Muscle of leg (tissue), 11 donors: ENCODE measurements around the gene ARHGAP23. TPM values are rescaled to one million over a fixed set of nuclear protein-coding genes. Genes with fewer than 3 reads are reported as not detected.

Source experiments
- DNase-seq: peaks from one replicate; pipeline ENCODE4 v3.0.0; 2013
- H3K27ac ChIP-seq: one replicate; pipeline ENCODE4 v1.5.1; 2013; ENCODE audit warnings: mild to moderate bottlenecking, low read length, control low read depth
- H3K27me3 ChIP-seq: one replicate; pipeline ENCODE4 v1.6.1; 2013; ENCODE audit warnings: low read length; ENCODE audit not compliant: control insufficient read depth, insufficient read depth
- H3K36me3 ChIP-seq: one replicate; pipeline ENCODE4 v1.6.1; 2013; ENCODE audit warnings: low read length; ENCODE audit not compliant: control insufficient read depth, insufficient read depth
- H3K4me1 ChIP-seq: one replicate; pipeline ENCODE4 v1.6.1; 2013; ENCODE audit warnings: low read length; ENCODE audit not compliant: control insufficient read depth, insufficient read depth
- H3K4me3 ChIP-seq: one replicate; pipeline ENCODE4 v1.5.1; 2013; ENCODE audit warnings: low read length, control low read depth
- H3K9me3 ChIP-seq: replicated peaks from 2 replicates; pipeline ENCODE4 v1.6.1; 2013; ENCODE audit warnings: low read depth, low read length; ENCODE audit not compliant: control insufficient read depth
- WGBS: methylation state at CpG from one replicate; pipeline ENCODE4 v1.1.5; 2013; ENCODE audit warnings: missing lambda C conversion rate; ENCODE audit not compliant: insufficient coverage; 5-methylcytosine and 5-hydroxymethylcytosine counted together
- polyA plus RNA-seq, 8 donors: library from polyadenylated mRNA; unstranded; fragments of 120-200 nt; gene quantifications; one replicate each; pipeline versions ENCODE4 v1.2.1 to v1.2.3, GENCODE V29; 2013; ENCODE audit warnings: inconsistent platforms in 1 of 8, low replicate concordance in 1 of 8; ENCODE audit not compliant: insufficient read length in 8 of 8, insufficient read depth in 1 of 8
- total RNA-seq: library from RNA; stranded (reverse); fragments of 120-200 nt; gene quantifications from one replicate; pipeline ENCODE4 v1.2.4, GENCODE V29; 2013

The ARHGAP23 gene
- total and polyA plus RNA-seq, 9 donors = 17.1 to 44.2 (median 35.8) TPM

DNA sequence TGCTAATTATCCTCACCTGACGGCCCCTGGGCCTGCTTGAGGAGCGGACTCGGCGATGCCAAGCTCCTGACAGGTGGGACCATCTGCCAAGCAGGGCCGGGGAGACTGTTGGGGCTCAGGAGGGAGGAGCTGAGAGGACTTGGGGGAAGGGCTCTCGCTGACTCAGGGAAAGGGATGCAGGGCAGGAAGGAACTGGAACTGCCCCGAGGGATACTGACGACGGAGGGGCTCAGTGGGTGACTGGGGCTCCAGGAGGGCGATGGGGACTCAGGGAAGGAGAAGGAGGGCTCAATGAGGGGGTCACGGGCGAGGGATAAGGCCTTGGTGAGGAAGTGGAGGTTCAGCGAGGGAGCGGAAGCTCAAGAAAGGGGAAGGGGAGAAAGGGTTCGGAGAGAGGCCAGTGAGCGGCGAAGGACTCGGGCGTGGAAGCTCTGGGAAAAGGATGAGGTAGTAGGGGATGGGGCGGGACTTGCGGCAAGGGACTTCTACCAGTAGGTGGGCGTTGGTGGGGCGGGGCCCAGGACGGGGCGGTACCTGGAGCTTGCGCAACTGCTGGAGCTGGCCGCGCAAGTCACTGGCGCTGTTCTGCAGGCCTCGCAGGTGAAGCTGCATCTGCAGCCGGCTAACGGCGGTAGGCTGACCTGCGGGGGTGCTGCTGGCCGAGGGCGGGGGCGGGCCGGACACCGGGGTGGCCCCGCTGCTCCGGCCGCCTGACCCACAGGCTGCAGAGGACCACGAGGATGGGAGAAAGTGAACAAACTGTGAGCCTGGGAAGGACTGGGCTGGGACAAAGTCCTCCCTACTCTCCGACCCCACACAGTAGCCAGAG, 131.0 kb downstream of the ARHGAP23 start:
- 4% methylated on average over 34 of the region's 44 CpGs for WGBS
- peaks cover 21% of the 10 kb centered on the region for H3K4me1 ChIP-seq
- H3K9me3 ChIP-seq = no peaks in the 10 kb centered on the region
- no peak overlapping the region for H3K27ac ChIP-seq
- no peak overlapping the region for H3K4me3 ChIP-seq
- peaks cover 72% of the 10 kb centered on the region for H3K27me3 ChIP-seq
- DNase-seq = peak; percentile 67
- no peaks in the 10 kb centered on the region for H3K36me3 ChIP-seq

DNA sequence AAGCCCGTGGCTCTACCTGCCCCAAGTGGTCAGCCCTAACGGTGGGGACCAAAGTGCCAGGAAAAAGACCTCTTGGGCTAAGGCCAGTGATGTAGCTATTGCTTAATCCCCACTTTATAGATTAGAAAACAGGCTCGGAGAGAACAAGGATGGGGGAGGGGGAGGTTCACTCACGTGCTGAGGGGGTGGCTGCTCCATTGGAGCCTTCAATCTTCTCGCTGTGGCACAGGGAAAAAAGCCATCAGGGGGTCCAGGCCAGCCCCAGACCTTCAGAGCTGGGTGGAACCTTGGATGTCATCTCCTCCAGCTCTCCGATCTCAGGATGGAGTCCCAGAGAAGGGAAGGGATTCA, 131.6 kb downstream of the ARHGAP23 start:
- H3K27ac ChIP-seq = no peak overlapping the region
- H3K27me3 ChIP-seq = peaks cover 78% of the 10 kb centered on the region
- peaks cover 20% of the 10 kb centered on the region for H3K4me1 ChIP-seq
- no peak overlapping the region for H3K4me3 ChIP-seq
- H3K9me3 ChIP-seq = no peaks in the 10 kb centered on the region
- DNase-seq = no peak
- 41% methylated on average over 2 of the region's 6 CpGs for WGBS
- no peaks in the 10 kb centered on the region for H3K36me3 ChIP-seq

DNA sequence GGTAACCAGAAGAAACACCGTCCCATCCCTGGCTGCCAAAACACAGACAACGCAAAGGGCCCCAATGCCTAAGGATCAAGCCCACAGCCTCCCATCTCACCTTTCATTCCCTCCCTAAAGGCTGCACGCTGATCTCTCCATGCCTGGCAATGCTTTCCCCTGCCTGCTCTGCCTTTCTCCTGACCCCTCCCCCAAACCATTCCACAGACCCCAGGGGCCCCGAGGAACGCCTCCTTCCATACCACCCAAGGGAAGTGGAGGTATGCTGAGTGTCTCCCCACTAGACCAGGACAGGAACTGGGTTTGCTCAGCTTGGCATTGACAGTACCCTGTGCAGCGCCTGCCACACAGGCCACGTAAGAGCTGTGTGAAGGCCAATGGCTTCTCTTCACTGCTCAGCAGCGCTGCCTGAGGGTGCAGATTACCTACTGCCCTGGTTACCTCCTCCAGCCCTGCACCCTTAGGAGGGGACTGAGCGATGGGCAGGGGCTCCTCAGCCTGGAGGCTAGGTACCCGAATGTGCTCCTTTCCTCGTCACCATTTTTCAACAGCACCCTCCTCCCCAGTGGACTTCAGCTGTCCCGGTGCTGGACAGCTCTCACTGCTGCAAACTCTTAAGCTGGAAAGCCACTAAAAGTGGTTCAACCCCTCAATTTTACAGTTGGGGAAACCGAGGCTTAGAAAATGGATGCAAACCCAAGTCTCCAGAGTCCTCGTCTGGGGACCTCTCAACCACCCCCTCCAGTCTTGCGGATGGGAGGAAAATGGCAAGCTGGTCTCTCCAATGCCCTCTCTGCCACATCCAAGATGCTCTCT, 132.4 kb downstream of the ARHGAP23 start:
- peaks cover 20% of the 10 kb centered on the region for H3K4me1 ChIP-seq
- WGBS = 32% methylated on average over 11 of the region's 15 CpGs
- no peaks in the 10 kb centered on the region for H3K9me3 ChIP-seq
- no peak overlapping the region for H3K27ac ChIP-seq
- H3K4me3 ChIP-seq = no peak overlapping the region
- DNase-seq = peak; percentile 49
- H3K27me3 ChIP-seq = peaks cover 84% of the 10 kb centered on the region
- H3K36me3 ChIP-seq = no peaks in the 10 kb centered on the region

DNA sequence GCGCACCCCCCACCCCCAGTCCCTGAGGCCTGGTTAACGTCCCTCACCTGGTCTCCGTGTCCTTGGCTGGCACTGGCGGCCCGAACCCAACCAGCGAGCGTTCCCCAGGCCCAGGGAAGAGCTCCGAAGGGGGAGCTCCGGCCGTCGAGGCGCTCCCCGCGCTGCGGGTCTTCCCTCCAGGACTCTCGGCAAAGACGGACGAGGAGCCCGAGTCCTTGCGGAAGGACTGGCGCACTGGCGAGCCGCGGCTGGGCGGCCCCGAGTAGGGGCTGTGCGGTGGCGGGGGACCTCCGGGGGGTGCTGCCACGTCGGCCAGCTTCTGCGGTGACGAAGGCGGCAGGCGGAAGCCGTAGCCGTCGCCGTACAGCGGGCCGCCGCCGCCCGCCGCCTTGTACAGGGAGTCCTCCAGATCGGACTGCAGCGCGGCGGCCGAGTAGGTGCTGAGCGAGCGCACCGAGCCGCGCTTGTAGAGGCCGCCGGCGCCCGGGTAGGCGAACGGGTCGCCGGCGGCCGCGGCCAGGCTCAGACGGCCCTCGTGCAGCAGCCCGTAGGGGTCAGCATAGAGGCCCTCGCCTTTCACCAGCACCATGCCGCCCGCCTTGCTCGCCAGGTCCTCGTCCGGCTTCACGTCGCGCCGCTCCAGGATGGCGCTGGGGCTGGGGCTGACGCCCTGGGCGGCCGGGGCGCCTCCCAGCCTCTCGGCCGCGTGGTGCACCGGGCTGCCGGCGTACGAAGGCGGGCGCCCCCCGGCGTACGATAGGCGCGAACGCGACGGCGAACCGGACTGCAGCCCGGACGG, 133.4 kb downstream of the ARHGAP23 start:
- H3K27me3 ChIP-seq = peaks cover 93% of the 10 kb centered on the region
- WGBS = 11% methylated on average over 105 of the region's 105 CpGs

More for the DNA sequence above, 133.4 kb downstream of the ARHGAP23 start:
- H3K27ac ChIP-seq = no peak overlapping the region
- H3K4me1 ChIP-seq = peaks cover 20% of the 10 kb centered on the region
- no peaks in the 10 kb centered on the region for H3K9me3 ChIP-seq
- no peaks in the 10 kb centered on the region for H3K36me3 ChIP-seq
- H3K4me3 ChIP-seq = no peak overlapping the region
- no peak for DNase-seq

Other genes starting within 250 kb of the ARHGAP23 start
- not detected for gene TBC1D3, start 235.9 kb upstream of the ARHGAP23 start, total RNA-seq
- 1 to 10 TPM in 3 of 8 donors, not detected in 5; 2.4 to 5.3 (median 3.7) TPM for gene TBC1D3, start 235.9 kb upstream of the ARHGAP23 start, polyA plus RNA-seq
- gene MRPL45, start 131.3 kb upstream of the ARHGAP23 start, total RNA-seq = 45.3 TPM
- gene MRPL45, start 131.3 kb upstream of the ARHGAP23 start, polyA plus RNA-seq = 10 to 100 TPM; 53.9 to 65.7 (median 58.1) TPM
- 0.22 TPM for gene GPR179, start 84.5 kb upstream of the ARHGAP23 start, total RNA-seq
- under 1 TPM; 0.15 to 0.87 (median 0.29) TPM for gene GPR179, start 84.5 kb upstream of the ARHGAP23 start, polyA plus RNA-seq
- 12.6 TPM for gene SOCS7, start 76.6 kb upstream of the ARHGAP23 start, total RNA-seq
- 10 to 100 TPM; 12.4 to 18.6 (median 16.8) TPM for gene SOCS7, start 76.6 kb upstream of the ARHGAP23 start, polyA plus RNA-seq
- gene SRCIN1, start 177.5 kb downstream of the ARHGAP23 start, total RNA-seq = 0.75 TPM
- gene SRCIN1, start 177.5 kb downstream of the ARHGAP23 start, polyA plus RNA-seq = 1 to 10 TPM in 5 of 8 donors, under 1 TPM in 3; 0.75 to 1.9 (median 1.3) TPM
- 0.31 TPM for gene EPOP, start 246.5 kb downstream of the ARHGAP23 start, total RNA-seq
- gene EPOP, start 246.5 kb downstream of the ARHGAP23 start, polyA plus RNA-seq = under 1 TPM; 0.34 to 0.78 (median 0.45) TPM